OCI-LY3 (cell line): Measurements from ENCODE around the gene DHRSX.

Source experiments
- CTCF ChIP-seq: fragments of 200-600, 300-600 bp; sonication (generic); IDR thresholded peaks from 2 replicates; pipeline ENCODE4 v1.5.1; 2014; ENCODE audit warnings: antibody characterized with exemption, low read length, low read depth
- EZH2phosphoT487 ChIP-seq: fragments of 200-600 bp; shearing (Covaris generic); IDR thresholded peaks from 2 replicates; pipeline ENCODE4 v1.6.1; 2018; ENCODE audit warnings: antibody characterized with exemption, mixed run types, low read depth

GRCh38 chrX:2314831-2315365, 185.9 kb downstream of the DHRSX start:
- TF ChIP-seq CTCF (no peak), EZH2phosphoT487 (no peak)
